ENCODE data around the gene ZNF407. TPM values are rescaled to one million over a fixed set of nuclear protein-coding genes. Genes with fewer than 3 reads are reported as not detected.
A peak's percentile ranks its signal among the peaks of the same experiment; 100 is the strongest.

The ZNF407 gene
- total and polyA plus RNA-seq, 2 of the 13 experiments (the other 11 are each of a cell fraction or from before 2014, with no cell fraction given), result 2.3 to 8.7 TPM

- TF ChIP-seq SNRNP70 (IDR thresholded peaks at IDR 0.05; ENCODE audit: low read depth, low read length), result no peak
- TF ChIP-seq NFYC (CRISPR knock-in tag; IDR thresholded peaks at IDR 0.05), result no peak
- no peak; the same call in 1 of the 2 replicates for TF ChIP-seq ZNF121 (CRISPR knock-in tag; IDR thresholded peaks at IDR 0.05)
- TF ChIP-seq IRX3 (CRISPR knock-in tag; IDR thresholded peaks at IDR 0.05; ENCODE audit: borderline replicate concordance, low read depth), result peak; percentile 86; the same call in 1 of the 2 replicates
- no peak for TF ChIP-seq HNRNPK (IDR thresholded peaks at IDR 0.05; ENCODE audit: low read depth, low read length, poor library complexity, severe bottlenecking)
- no peak for TF ChIP-seq SP5 (CRISPR knock-in tag; IDR thresholded peaks at IDR 0.05; ENCODE audit: borderline replicate concordance, low read depth)
- TF ChIP-seq MED1 (CRISPR knock-in tag; IDR thresholded peaks at IDR 0.05), result no peak
- TF ChIP-seq NFE2L1 (CRISPR knock-in tag; IDR thresholded peaks at IDR 0.05; ENCODE audit: borderline replicate concordance), result no peak
- no peak for TF ChIP-seq RBAK (CRISPR knock-in tag; IDR thresholded peaks at IDR 0.05)
- no peak for TF ChIP-seq HIC2 (CRISPR knock-in tag; IDR thresholded peaks at IDR 0.05; ENCODE audit: low read depth)
- peak; percentile 37; the same call in 1 of the 2 replicates for TF ChIP-seq NKX3-1 (CRISPR knock-in tag; IDR thresholded peaks at IDR 0.05)
- TF ChIP-seq ZFP82 (CRISPR knock-in tag; IDR thresholded peaks at IDR 0.05; ENCODE audit: borderline replicate concordance), result no peak
- peak; percentile 53; the same call in 1 of the 2 replicates for TF ChIP-seq TBX2 (CRISPR knock-in tag; IDR thresholded peaks at IDR 0.05; ENCODE audit: borderline replicate concordance)
- TF ChIP-seq PPARG (CRISPR knock-in tag; conservative IDR thresholded peaks at IDR 0.05), result no peak
- TF ChIP-seq ZNF10 (CRISPR knock-in tag; IDR thresholded peaks at IDR 0.05; ENCODE audit: borderline replicate concordance, low read depth), result no peak
- TF ChIP-seq ZNF317 (CRISPR knock-in tag; IDR thresholded peaks at IDR 0.05), result peak; percentile 65; the same call in 1 of the 2 replicates
- no peak for TF ChIP-seq KDM4B (CRISPR knock-in tag; IDR thresholded peaks at IDR 0.05)
- no peak; the same call in 1 of the 2 replicates for TF ChIP-seq ZSCAN22 (CRISPR knock-in tag; IDR thresholded peaks at IDR 0.05)
- peak; percentile 70; the same call in 1 of the 2 replicates for TF ChIP-seq ZNF605 (CRISPR knock-in tag; IDR thresholded peaks at IDR 0.05)
- TF ChIP-seq PHF21A (CRISPR knock-in tag; IDR thresholded peaks at IDR 0.05), result peak; percentile 60; the same call in 1 of the 2 replicates
- TF ChIP-seq ZFYVE20 (CRISPR knock-in tag; IDR thresholded peaks at IDR 0.05; ENCODE audit: borderline replicate concordance, low read depth), result no peak
- TF ChIP-seq SP2 (CRISPR knock-in tag; IDR thresholded peaks at IDR 0.05), result no peak
- no peak for TF ChIP-seq SKI (IDR thresholded peaks at IDR 0.05; ENCODE audit: partially characterized antibody)
- no peak for TF ChIP-seq ZNF550 (CRISPR knock-in tag; IDR thresholded peaks at IDR 0.05; ENCODE audit: borderline replicate concordance)
- TF ChIP-seq RAD21 (CRISPR knock-in tag; IDR thresholded peaks at IDR 0.05), result peak; percentile 16; the same call in 1 of the 2 replicates
- TF ChIP-seq TARDBP (CRISPR knock-in tag; IDR thresholded peaks at IDR 0.05), result 0 out of 2 replicates have a peak, but pooled peaks have one; percentile 26
- TF ChIP-seq ZNF615 (CRISPR knock-in tag; IDR thresholded peaks at IDR 0.05; ENCODE audit: borderline replicate concordance), result peak; percentile 76; the same call in 1 of the 2 replicates
- TF ChIP-seq KDM5B (CRISPR knock-in tag; IDR thresholded peaks at IDR 0.05; ENCODE audit: borderline replicate concordance), result peak; percentile 73; the same call in 1 of the 2 replicates
- peak; percentile 52; the same call in 1 of the 2 replicates for TF ChIP-seq ZNF430 (CRISPR knock-in tag; IDR thresholded peaks at IDR 0.05)
- TF ChIP-seq ZFP1 (CRISPR knock-in tag; IDR thresholded peaks at IDR 0.05), result no peak
- peak; percentile 44; the same call in 1 of the 2 replicates for TF ChIP-seq ZNF788 (CRISPR knock-in tag; IDR thresholded peaks at IDR 0.05; ENCODE audit: borderline replicate concordance)
- peak; percentile 93 for TF ChIP-seq ZNF879 (CRISPR knock-in tag; IDR thresholded peaks at IDR 0.05)
These were observed 522 bp upstream of the ZNF407 start (continued) for GRCh38 chr18:74597034-74597661.
